HG02981 (cell line): ENCODE data around the gene SHOX.
"Not testable (repeated sequence)": the region's sequence is repeated elsewhere in the genome, so short reads cannot be mapped to it uniquely, and the experiment has no call there.

Experiments used
- ATAC-seq: cut with Tn5 transposase; IDR thresholded peaks from one replicate; pipeline ENCODE4 v1.9.1; 2021; ENCODE audit warnings: mild to moderate bottlenecking, moderate library complexity; ENCODE audit not compliant: unreplicated experiment

The SHOX gene

DNA sequence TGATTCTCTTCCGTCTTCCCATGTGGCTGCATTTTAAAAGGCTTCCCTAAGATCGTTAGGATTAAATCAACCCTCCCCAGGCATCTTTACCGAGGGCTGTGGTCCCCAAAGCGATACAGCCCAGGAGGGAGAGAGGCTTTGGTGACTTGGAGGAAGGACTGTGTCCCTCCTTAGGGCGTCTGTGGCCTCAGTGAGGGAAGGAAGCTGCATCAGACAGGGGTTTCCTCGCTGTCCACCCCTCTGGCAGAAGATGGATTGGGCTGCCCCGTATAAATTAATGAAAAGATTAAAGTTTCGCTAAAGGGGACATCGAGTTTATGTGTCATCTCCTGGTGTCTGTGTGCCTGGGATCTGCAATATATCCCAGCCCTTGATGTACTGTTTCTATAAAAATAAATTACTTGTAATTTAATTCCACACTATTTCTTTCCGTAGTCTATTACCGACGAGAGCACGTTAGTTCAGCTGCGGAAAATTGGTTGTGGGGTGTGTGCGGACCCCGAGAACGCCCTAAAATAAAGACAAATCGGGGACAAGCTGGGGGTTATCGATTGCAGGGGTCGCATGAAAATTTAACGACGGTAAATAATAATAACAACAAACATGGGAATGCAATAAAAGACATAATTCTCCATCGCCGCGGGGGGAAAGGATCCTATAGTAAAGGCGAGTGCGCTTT is 6.5 kb downstream of the SHOX start:
- ATAC-seq: no peak

DNA sequence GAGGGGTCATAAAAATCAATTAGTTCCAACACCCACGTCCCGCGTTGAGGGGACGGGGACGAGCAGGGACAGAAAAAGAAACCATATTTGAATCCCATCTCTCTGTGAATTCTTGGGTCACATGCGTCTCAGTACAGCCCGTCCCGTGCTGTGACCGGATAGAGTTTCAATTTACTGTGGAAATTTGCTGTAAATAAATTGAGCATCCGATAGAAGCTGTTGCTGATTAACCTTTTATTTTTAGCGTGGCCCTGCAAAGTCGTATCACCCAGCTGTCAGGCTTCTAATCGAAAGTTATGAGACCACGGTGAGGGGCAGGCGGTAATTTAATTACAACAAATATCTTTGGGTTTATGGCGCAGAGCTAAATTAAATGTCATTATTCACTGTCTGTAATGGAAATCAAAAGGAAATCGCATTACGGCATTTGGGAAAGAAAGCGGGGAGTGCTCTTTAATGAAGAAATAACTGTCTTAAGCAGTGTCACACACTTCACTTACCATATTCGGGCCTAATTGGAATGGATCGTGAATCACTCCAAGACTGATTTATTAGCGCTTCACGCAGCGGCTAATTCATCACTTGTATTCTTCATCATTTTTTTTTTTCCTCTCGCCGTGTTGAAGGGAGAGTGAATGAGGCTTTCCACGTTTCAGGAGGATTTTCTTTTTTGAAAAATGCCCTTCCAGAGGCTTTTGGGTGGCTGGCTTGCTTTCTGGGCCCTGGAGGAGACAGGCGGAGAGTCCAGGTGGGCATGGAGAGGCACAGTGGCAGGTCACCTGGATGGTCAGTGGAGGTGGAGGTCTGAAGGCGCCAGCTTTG is 7.3 kb downstream of the SHOX start:
- no peak for ATAC-seq

DNA sequence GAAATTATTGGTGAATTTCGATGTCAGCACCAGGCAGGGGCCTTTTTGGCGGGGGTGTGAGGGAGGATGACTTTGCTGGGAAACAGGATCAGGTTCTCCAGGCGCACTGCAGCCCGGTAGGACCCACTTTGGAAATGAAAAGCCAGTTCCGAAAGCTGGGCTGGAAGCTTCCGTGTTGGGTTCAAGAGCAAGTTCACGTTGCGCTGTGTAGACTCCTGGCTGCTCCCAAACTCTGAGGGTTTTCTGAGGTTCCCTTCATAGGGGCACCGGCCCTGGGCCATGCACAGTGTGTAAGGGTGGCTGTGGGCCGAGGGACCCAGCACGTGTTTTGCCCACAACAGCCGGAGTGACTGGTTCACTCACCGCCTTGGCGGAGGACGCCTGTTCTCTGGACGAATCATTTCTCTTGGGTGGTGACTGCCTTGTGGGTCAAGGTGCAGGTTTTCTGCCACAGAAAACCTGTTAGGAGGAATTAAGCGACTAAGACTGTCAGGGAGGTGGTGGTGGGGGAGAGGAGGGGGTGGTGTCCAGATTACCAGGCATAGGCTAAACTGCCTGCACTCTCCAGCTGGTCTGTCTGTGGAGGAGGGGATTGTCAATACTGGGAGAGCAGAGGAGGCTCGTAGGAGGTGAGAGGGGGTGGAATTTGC is 8.0 kb downstream of the SHOX start:
- ATAC-seq: no peak

- no peak for ATAC-seq
Measured at GRCh38 chrX:639151-639550, 8.6 kb downstream of the SHOX start.

GRCh38 chrX:640641-641040 is 10.1 kb downstream of the SHOX start:
- no peak for ATAC-seq

DNA sequence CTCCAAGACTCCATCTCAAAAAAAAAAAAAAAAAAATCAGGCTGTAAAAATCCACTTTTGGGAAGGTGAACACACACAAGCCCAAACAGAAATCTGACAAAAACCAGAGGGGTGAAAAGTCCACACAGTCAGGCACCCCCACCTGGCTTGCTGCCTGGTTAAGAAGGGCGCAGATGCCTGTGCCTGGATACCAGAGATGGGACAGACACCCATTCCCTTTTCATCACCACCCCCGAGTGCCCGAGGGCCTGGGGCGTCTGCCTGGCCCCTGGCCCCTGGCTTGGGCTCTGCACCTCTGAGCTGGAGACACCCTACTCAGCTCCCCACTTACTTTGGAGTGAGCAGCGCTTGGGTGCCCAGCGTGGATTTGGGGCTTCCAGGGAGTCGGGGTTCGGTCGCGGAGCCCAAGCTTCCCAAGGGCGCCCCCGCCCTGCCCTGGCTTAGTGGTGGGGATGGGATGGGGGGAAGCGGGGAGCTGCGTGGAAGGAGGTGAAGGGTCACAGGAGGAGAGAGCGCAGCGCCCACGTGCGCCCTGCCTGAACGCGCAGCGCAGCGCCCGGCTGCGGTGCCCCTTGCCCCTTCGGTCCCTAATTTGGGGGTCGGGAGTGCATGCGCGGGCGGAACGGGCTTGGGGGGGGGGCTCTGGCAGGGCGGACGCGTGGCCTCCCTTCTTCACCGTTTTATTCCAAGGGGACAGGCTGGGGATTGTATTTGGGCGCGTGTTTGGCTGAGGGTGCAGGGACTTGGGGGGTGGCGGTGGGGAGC is 11.3 kb downstream of the SHOX start:
- no peak for ATAC-seq

DNA sequence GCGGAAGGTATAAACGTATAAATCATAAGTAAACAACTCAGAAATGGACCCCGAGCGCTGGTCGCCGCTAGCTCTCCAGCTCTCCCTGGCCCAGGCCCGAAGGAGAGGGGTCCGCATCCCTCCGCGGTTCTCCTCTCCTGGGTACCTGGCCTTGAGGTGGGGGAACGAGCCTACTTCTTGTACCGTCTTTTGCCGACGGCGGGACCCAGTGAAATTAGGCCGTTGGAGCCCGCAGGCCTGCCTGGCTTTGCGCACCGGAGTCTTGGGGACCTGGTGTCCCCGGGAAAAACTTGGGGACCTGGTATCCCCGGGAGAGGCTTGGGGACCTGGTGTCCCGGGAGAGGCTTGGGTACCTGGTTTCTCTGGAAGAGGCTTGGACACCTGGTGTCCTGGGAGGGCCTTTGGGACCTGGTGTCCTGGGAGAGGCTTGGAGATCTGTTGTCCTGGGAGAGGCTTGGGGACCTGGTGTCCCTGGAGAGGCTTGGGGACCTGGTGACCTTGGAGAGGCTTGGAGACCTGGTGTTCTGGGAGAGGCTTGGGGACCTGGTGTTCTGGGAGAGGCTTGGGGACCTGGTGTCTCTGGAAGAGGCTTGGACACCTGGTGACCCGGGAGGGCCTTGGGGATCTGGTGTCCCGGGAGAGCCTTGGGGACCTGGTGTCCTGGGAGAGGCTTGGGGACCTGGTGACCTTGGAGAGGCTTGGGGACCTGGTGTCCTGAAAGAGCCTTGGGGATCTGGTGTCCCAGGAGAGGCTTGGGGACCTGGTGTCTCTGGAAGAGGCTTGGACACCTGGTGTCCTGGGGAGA is 12.0 kb downstream of the SHOX start:
- no peak for ATAC-seq

- no peak for ATAC-seq
Measured at GRCh38 chrX:643241-643595, 12.6 kb downstream of the SHOX start.

DNA sequence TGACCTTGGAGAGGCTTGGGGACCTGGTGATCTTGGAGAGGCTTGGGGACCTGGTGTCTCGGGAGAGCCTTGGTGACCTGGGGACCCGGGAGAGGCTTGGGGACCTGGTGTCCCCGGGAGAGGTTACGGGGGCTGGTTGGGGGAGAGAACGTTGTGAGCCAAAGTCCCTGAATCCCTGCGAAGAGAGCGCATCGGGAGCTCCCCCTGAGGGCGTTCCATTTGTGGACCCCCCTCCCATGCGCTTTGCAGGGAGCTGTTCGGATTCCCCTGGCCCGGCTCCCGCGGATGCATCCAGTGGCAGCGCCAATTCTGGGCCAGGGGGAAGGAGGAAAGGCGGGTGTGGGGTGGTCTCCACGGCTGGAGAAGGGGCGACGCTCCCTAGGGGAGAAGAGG is 13.3 kb downstream of the SHOX start:
- ATAC-seq: no peak

DNA sequence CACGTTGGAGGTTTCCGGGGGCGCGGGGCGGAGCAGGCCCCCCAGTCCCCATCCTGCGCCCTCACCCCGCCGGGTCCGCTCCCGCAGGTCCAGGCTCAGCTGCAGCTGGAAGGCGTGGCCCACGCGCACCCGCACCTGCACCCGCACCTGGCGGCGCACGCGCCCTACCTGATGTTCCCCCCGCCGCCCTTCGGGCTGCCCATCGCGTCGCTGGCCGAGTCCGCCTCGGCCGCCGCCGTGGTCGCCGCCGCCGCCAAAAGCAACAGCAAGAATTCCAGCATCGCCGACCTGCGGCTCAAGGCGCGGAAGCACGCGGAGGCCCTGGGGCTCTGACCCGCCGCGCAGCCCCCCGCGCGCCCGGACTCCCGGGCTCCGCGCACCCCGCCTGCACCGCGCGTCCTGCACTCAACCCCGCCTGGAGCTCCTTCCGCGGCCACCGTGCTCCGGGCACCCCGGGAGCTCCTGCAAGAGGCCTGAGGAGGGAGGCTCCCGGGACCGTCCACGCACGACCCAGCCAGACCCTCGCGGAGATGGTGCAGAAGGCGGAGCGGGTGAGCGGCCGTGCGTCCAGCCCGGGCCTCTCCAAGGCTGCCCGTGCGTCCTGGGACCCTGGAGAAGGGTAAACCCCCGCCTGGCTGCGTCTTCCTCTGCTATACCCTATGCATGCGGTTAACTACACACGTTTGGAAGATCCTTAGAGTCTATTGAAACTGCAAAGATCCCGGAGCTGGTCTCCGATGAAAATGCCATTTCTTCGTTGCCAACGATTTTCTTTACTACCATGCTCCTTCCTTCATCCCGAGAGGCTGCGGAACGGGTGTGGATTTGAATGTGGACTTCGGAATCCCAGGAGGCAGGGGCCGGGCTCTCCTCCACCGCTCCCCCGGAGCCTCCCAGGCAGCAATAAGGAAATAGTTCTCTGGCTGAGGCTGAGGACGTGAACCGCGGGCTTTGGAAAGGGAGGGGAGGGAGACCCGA is 14.0 kb downstream of the SHOX start:
- no peak for ATAC-seq

GRCh38 chrX:646228-646495 is 15.6 kb downstream of the SHOX start:
- no peak for ATAC-seq

GRCh38 chrX:646796-647195 is 16.2 kb downstream of the SHOX start:
- ATAC-seq: no peak

DNA sequence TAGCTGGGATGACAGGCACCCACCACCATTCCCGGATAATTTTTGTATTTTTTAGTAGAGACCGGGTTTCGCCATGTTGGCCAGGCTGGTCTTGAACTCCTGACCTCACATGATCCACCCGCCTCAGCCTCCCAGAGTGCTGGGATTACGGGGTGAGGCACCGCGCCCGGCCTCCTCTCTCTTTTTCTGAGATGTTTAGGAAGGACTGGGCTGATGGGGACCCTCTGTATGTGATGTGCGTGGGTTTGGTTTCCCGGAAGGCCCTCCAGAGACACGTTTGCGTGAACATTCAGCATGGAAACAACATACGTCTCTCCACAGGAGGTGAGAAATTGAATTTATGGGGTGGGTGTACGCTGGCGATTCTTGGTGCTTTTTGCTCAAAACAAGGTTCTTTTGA is 18.6 kb downstream of the SHOX start:
- no peak for ATAC-seq

DNA sequence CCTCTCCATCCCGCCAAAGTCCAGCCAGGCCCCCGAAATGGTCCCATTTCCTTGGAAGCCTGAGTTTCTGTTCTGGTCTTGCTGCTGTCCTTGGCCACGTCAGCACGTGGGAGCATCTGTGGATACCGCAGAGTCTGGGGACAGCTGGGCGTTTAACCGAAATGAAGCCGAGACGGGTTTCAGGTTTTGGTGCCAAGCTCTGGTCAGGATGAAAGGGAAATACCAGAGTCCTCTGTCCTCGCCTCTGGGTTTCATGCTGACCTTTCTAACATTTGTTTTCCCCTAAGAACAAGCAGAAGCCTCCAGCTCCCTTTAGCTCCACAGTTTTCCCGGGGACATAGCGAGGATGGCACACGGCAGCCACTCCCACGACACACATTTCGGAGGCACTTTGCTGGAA is 19.7 kb downstream of the SHOX start:
- no peak for ATAC-seq

DNA sequence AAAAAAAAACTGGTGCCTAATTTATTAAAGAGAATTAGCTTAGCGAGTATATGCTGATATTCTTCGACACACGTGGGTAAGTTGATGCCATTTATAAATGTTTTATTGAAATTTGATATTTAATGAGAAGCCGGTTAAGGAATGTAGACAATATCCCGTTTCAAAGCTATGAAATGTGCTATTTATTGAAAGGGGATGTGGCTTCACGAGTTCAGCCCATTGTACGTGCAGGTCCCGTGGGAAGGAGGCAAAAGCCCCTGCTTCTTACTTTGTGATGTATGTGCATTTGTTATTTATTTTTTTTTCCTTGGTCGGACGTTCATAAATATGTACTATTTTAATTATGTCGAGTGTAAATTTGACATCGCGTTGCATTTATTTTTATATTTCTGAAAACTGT is 20.2 kb downstream of the SHOX start:
- ATAC-seq: no peak

GRCh38 chrX:651922-652321 is 21.3 kb downstream of the SHOX start:
- not testable (repeated sequence) for ATAC-seq

DNA sequence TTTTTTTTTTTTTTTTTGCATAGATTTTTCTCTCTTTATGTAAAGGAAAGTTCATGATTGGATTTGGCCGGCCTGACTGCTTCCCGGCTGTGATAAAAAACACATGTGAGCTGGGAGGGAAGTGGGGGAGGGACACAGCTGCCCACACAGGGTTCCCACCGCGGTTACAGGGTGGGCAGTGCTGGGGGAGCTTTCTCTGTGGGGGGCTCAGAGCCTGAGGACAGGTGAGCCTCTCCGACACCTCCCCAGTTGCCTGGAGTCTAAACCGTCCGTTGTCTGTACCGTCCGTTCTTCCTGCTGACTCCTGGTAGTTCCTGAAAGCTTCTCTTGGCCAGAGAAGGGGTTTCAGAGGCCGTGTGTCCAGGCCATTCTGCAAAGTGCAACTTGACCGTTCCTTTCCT is 21.8 kb downstream of the SHOX start:
- no peak for ATAC-seq

DNA sequence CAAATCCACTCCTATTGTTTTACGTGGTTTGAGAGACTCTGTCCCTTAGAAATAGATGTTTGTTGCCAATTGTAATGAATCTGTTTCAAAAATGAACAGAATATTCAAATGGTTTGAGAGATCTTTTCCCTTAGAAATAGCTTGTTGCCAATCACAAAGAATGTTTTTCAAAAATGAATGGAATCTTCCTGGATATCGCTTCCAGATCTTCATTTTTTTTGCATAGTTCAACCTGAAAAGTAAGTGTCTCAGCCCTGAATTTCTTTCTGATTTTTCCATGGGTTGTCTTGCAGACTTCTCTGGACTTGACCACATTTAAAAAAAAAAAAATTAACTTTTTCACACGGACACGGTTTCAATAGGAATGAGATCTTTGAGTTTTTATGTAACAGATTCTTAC is 22.7 kb downstream of the SHOX start:
- ATAC-seq: no peak

DNA sequence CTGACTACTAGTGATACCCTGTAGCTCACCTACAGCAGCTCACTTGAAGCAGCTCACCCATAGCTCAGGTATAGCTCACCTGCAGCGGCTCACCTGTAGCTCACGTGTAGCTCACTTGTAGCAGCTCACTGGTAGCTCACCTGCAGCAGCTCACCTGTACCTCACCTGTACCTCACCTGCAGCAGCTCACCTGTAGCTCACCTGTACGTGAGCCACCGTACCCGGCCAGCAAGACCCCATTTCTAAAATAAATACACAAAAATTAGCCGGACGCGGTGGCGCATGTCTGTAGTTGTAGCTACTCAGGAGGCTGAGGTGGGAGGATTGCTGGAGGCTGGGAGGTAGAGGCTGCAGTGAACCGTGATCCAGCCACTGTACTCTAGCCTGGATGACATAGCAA is 30.6 kb downstream of the SHOX start:
- ATAC-seq: no peak

DNA sequence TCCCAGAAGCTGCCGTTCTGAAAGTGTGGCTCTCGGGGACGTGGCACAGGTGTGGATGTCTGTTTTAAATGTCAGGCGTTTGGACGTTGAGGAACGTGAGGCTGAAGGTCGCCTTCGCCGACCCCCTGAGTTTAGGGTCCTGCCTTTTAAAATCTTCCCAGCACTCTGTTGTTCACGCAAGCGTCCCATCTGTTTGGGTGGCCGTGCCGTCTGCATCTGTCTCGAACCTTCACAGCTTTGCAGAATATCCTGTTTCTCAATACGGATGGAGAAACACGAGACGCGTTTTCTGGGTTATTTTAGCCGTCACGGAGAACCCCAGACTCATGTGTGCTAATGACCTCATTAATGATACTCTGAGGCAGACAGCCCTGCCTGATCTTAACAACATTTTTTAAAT is 31.5 kb downstream of the SHOX start:
- no peak for ATAC-seq
